ENCODE results near the gene SRD5A1.

SRD5A1 gene

GRCh38 chr5:6714226-6715041 is 81.2 kb downstream of the SRD5A1 start:
- ATAC-seq = no peak
- TF ChIP-seq RARB (CRISPR knock-in tag; IDR thresholded peaks at IDR 0.05) = no peak
- TF ChIP-seq ZC3H10 (CRISPR knock-in tag; IDR thresholded peaks at IDR 0.05) = no peak
- TF ChIP-seq GLIS3 (CRISPR knock-in tag; IDR thresholded peaks at IDR 0.05) = no peak
- TF ChIP-seq TCF4 (CRISPR knock-in tag; IDR thresholded peaks at IDR 0.05; ENCODE audit: borderline replicate concordance) = no peak
- no peak for TF ChIP-seq TSHZ2 (CRISPR knock-in tag; IDR thresholded peaks at IDR 0.05)
- TF ChIP-seq TOX (CRISPR knock-in tag; IDR thresholded peaks at IDR 0.05; ENCODE audit: borderline replicate concordance) = no peak
- no peak for TF ChIP-seq PATZ1 (CRISPR knock-in tag; IDR thresholded peaks at IDR 0.05; ENCODE audit: borderline replicate concordance)
- no peak for TF ChIP-seq ISL1 (CRISPR knock-in tag; IDR thresholded peaks at IDR 0.05)
- no peak for TF ChIP-seq PPARA (CRISPR knock-in tag; IDR thresholded peaks at IDR 0.05; ENCODE audit: borderline replicate concordance)
- no peak for TF ChIP-seq CSDC2 (CRISPR knock-in tag; IDR thresholded peaks at IDR 0.05)
- TF ChIP-seq OSR1 (CRISPR knock-in tag; IDR thresholded peaks at IDR 0.05) = no peak
- TF ChIP-seq ZNF70 (CRISPR knock-in tag; IDR thresholded peaks at IDR 0.05) = no peak
- no peak for TF ChIP-seq ZFP3 (CRISPR knock-in tag; IDR thresholded peaks at IDR 0.05)
- no peak for TF ChIP-seq SNAI2 (CRISPR knock-in tag; IDR thresholded peaks at IDR 0.05)
- TF ChIP-seq ZNF565 (CRISPR knock-in tag; conservative IDR thresholded peaks at IDR 0.05; ENCODE audit: low read depth) = no peak

- TF ChIP-seq OSR1 (CRISPR knock-in tag; IDR thresholded peaks at IDR 0.05) (no peak), ARNTL (CRISPR knock-in tag; IDR thresholded peaks at IDR 0.05; ENCODE audit: borderline replicate concordance, low read depth) (no peak), ISL1 (CRISPR knock-in tag; IDR thresholded peaks at IDR 0.05) (no peak), CSDC2 (CRISPR knock-in tag; IDR thresholded peaks at IDR 0.05) (no peak)
- ATAC-seq = no peak
Measured at GRCh38 chr5:6715271-6715670, 82.0 kb downstream of the SRD5A1 start.

- TF ChIP-seq ZNF8 (CRISPR knock-in tag; IDR thresholded peaks at IDR 0.05) = no peak
- no peak for TF ChIP-seq TCF4 (CRISPR knock-in tag; IDR thresholded peaks at IDR 0.05; ENCODE audit: borderline replicate concordance)
- TF ChIP-seq OSR1 (CRISPR knock-in tag; IDR thresholded peaks at IDR 0.05) = no peak
- no peak for TF ChIP-seq ZFP30 (CRISPR knock-in tag; IDR thresholded peaks at IDR 0.05)
- no peak for TF ChIP-seq CREB5 (CRISPR knock-in tag; IDR thresholded peaks at IDR 0.05; ENCODE audit: low read depth)
- TF ChIP-seq CSRNP3 (CRISPR knock-in tag; IDR thresholded peaks at IDR 0.05) = no peak
- TF ChIP-seq ZFP3 (CRISPR knock-in tag; IDR thresholded peaks at IDR 0.05) = no peak
- TF ChIP-seq ZC3H10 (CRISPR knock-in tag; IDR thresholded peaks at IDR 0.05) = no peak
- TF ChIP-seq SNAI2 (CRISPR knock-in tag; IDR thresholded peaks at IDR 0.05) = no peak
- no peak for TF ChIP-seq GLIS3 (CRISPR knock-in tag; IDR thresholded peaks at IDR 0.05)
- no peak for TF ChIP-seq ISL1 (CRISPR knock-in tag; IDR thresholded peaks at IDR 0.05)
- TF ChIP-seq RARB (CRISPR knock-in tag; IDR thresholded peaks at IDR 0.05) = no peak
- no peak for TF ChIP-seq ZNF70 (CRISPR knock-in tag; IDR thresholded peaks at IDR 0.05)
- TF ChIP-seq TOX (CRISPR knock-in tag; IDR thresholded peaks at IDR 0.05; ENCODE audit: borderline replicate concordance) = no peak
- no peak for ATAC-seq
Measured at GRCh38 chr5:6715758-6716628, 82.8 kb downstream of the SRD5A1 start.

All from SK-N-SH treated with all-trans-retinoic acid at 6 μM for 48 hours (cell line).